ENCODE results near the gene DESI2.

GRCh38 chr1:244751271-244751895 is 98.5 kb downstream of the DESI2 start:
- no peak for TF ChIP-seq TCF12 (IDR thresholded peaks at IDR 0.05; ENCODE audit: low read depth)
- TF ChIP-seq, protein P1, sequence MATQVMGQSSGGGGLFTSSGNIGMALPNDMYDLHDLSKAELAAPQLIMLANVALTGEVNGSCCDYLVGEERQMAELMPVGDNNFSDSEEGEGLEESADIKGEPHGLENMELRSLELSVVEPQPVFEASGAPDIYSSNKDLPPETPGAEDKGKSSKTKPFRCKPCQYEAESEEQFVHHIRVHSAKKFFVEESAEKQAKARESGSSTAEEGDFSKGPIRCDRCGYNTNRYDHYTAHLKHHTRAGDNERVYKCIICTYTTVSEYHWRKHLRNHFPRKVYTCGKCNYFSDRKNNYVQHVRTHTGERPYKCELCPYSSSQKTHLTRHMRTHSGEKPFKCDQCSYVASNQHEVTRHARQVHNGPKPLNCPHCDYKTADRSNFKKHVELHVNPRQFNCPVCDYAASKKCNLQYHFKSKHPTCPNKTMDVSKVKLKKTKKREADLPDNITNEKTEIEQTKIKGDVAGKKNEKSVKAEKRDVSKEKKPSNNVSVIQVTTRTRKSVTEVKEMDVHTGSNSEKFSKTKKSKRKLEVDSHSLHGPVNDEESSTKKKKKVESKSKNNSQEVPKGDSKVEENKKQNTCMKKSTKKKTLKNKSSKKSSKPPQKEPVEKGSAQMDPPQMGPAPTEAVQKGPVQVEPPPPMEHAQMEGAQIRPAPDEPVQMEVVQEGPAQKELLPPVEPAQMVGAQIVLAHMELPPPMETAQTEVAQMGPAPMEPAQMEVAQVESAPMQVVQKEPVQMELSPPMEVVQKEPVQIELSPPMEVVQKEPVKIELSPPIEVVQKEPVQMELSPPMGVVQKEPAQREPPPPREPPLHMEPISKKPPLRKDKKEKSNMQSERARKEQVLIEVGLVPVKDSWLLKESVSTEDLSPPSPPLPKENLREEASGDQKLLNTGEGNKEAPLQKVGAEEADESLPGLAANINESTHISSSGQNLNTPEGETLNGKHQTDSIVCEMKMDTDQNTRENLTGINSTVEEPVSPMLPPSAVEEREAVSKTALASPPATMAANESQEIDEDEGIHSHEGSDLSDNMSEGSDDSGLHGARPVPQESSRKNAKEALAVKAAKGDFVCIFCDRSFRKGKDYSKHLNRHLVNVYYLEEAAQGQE (IDR thresholded peaks at IDR 0.05; ENCODE audit: low read depth), result no peak
- no peak for TF ChIP-seq CREB1 (IDR thresholded peaks at IDR 0.05; ENCODE audit: low read depth)
- TF ChIP-seq TAF1 (IDR thresholded peaks at IDR 0.05; ENCODE audit: low read depth), result no peak
- no peak for TF ChIP-seq YY1 (IDR thresholded peaks at IDR 0.05; ENCODE audit: low read depth)
- TF ChIP-seq NFIC (IDR thresholded peaks at IDR 0.05), result no peak
- no peak for TF ChIP-seq CEBPB (IDR thresholded peaks at IDR 0.05)
- no peak for TF ChIP-seq EP300 (IDR thresholded peaks at IDR 0.05; ENCODE audit: borderline replicate concordance)
- TF ChIP-seq, protein P2, sequence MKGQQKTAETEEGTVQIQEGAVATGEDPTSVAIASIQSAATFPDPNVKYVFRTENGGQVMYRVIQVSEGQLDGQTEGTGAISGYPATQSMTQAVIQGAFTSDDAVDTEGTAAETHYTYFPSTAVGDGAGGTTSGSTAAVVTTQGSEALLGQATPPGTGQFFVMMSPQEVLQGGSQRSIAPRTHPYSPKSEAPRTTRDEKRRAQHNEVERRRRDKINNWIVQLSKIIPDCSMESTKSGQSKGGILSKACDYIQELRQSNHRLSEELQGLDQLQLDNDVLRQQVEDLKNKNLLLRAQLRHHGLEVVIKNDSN (IDR thresholded peaks at IDR 0.05), result no peak
- no peak for TF ChIP-seq MAX (IDR thresholded peaks at IDR 0.05)

Data from Ishikawa (cell line).